Effector CD8-positive, alpha-beta T cell (primary cell): ENCODE results near the gene ST3GAL6.

Experiments used
- DNase-seq: peaks from one replicate; lab custom pipeline; 2025; lab: John Stamatoyannopoulos, UW

Gene ST3GAL6

DNA sequence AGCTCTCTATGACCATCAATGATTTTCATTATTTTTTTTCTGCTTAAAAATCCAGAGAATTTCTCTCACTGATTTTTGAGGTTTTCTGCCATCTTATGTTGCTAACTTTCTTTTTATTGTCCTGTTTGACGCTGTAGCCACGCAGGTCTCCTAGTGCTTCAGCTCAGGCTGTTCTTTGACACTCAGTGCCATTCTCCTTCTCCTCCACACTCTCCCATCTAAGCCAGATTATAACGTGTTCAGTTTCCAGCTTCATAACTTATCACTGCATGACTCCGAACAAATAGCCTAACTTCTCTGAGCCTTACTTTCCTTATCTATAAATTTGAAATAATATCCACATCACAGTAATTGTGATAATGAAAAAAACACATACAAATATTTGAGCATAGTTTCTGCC lies 22.8 kb upstream of the ST3GAL6 start:
- DNase-seq: no peak

DNA sequence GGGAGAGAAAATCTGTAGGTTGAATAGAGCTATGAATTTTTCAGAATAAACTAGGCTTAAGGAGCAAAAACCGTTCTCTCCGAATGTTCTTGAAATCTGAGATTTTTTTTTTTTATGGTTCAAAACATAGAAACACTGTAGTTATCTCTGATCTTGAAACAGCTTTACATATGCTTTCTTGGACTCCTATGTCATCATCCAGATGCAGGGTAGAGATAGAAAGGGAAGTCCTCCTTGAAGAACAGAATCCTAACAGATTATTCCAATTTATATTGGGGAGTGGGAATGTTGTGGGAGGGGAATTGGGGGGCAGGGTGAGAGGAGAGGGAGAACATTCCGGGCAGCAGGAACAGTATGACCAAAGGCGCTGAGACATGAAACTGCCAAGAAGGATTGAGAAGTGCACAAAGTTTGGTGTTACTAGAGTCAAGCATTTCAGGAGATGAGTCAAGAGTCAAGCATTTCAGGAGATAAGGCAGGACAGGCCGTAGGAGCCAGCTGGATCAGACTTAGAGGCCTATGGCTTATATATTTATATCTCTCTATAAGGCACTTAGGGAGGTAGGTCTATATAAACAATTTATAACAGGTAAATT lies 21.9 kb upstream of the ST3GAL6 start:
- DNase-seq: no peak

DNA sequence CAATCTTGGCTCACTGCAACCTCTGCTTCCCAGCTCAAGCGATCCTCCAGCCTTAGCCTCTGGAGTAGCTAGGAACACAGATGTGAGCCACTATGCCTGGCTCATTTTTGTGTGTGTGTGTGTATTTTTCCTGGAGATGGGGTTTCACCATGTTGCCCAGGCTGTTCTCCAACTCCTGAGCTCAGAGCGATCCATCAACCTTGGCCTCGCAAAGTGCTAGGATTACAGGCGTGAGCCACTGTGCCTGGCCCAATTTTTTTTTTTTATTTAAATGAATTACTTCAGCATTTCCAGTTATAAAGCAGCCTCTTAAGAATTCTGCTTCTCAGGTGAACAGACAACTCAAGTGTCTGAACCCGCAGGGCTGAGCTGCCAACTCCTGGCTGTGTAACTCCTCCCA lies 20.1 kb upstream of the ST3GAL6 start:
- no peak for DNase-seq

DNA sequence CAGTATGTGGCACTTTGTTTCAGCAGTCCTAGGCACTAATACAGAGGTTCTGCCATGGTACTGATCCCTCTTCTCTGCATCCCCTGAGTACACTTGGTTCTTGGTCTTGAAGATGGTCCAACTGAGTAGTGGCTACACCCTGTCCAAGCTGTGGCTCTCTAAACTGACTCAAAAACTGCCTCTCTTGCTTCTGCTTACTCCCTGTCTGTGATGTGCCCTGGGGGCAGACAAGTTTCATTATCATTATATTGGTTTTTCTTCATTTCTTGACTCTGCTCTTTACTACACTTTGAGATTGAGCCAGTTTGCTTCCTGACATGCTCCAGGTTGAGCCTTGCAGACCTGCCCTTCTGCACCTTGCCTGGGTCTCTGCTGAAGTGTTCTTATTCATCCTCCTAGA lies 18.9 kb upstream of the ST3GAL6 start:
- DNase-seq: no peak

DNA sequence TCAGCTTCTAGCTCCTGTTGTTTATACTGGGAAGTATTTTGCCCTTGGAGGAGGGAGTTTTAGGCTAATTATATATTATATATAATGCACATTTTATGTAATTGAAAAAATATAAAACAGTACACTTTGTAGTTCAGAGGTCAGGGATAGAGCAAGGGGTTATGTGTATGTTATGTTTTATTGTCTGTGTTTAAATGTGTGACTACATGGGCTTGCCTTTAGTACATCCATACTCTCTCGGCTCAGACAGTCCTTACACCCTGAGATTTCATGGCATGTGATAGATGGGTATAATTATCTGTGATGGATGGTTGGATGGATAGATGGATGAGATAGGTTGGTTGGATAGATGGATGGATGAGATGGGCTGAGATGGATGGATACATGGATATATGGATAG lies 17.4 kb upstream of the ST3GAL6 start:
- DNase-seq: no peak

DNA sequence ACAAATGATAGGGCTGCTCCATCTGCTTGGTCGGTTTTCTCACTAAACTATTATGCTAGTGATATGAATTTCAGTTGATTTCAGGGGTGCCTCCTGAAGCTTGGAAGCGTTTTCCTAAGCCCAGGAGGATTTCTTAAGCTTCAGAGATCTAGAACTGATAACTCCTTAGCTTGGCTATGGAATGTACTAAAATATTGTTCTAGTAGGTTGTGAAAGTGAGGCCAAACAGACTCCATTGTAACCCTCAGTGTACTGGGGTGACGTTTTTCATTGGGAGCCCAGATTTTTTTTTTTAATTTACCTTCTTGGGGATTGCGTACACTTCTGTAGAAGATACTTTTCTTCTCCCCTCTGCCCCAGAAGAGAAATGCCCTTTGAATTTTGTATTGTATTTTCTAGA lies 17.0 kb upstream of the ST3GAL6 start:
- DNase-seq: no peak

DNA sequence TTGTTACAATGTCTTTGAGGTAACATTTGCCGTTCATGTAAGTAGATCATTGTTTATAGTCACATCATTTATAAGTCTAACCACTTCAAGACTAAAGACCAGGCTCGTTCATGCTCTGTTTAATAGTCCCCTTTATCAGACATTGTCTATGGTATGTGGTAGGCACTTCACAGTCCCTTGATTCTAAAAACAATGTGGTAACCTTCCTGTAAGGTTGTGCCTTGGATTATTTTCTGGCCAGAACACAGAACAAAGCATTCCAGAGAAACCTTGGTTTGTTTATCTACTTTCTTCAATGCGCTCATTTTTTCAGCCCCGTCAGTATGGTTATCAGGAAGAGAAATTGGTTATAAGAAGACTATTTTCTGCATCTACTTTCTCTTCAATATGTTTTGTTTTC lies 16.3 kb upstream of the ST3GAL6 start:
- no peak for DNase-seq

DNA sequence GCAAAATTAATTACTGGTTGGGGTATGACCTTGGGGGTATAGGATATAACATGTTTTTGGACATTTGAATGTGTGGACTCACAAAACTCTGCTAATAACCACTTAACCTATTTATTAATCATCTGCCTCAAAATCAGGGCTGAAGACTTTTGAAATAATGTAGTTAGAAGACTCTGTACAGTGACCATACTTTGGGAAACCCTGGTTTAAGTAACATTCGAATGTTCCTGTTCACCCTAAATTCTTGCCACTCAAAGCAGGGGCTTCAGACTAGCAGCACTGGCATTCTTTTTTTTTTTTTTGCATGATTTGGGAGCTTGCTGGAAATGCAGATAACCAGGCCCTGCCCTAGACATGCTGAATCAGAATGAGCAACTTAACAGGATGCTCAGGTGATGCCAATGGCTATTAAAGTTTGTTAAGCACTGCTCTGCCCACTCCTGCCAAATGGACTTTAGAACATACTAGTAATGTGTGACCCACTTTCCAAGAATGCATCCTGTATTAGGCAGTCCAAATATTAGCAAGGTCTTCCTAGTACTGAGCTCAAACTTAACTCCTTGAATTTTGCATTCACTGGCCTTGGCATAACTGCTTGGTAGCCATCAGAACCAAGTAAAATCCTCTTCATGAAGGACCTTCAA lies 12.7 kb upstream of the ST3GAL6 start:
- DNase-seq: no peak

DNA sequence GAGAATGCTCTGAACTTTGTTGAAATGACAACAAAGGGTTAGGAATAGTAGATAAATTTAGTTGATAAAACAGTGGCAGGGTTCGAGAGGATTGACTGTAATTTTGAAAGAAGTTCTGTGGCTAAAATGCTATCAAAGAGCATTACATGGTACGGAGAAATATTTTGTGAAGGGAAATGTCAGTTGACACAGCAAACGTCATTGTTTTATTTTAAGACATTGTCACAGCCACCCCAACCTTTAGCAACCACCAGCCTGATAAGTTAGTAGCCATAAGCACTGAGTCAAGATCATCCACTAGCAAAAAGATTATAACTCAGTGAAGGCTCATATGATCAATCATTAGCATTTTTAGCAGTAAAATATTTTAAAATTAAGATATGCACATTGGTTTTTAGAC lies 8.7 kb upstream of the ST3GAL6 start:
- no peak for DNase-seq

DNA sequence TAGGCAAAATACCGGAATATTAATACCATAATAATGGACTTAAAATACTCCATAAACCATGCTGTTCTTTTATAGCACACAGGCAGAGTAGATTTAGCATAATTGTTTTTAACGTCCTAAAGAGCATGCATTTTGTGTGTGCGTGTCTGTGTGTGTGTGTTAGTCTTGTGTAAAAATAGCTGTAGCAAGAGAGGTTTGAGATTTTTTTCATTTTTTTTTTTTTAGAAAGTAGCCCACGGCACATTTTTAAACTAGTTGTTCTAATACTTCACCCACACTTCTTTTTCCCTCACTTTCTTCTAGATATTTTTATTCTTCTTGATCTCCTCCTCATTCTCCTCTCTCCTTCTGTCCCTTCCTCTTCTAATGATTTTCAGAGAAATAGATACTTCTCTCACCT lies 7.5 kb upstream of the ST3GAL6 start:
- DNase-seq: no peak

DNA sequence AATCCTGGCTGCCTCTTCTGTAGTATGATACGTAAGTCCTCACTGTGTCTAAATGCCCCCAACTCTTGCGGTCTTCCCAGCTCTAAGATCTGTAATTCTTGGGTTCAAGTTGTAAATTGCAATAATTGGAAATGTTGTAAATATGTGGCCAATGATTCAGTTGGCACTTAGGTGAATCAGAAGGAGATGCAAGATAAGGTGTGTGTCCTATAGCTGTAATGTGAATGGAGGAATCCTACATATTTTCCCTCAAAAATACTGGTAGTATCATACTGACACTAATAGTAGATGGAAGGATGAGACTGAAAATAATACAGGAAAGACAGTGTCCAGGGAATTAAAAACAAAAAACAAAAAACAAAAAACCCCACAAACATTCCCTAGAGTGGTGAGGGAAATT lies 3.5 kb upstream of the ST3GAL6 start:
- DNase-seq: no peak

DNA sequence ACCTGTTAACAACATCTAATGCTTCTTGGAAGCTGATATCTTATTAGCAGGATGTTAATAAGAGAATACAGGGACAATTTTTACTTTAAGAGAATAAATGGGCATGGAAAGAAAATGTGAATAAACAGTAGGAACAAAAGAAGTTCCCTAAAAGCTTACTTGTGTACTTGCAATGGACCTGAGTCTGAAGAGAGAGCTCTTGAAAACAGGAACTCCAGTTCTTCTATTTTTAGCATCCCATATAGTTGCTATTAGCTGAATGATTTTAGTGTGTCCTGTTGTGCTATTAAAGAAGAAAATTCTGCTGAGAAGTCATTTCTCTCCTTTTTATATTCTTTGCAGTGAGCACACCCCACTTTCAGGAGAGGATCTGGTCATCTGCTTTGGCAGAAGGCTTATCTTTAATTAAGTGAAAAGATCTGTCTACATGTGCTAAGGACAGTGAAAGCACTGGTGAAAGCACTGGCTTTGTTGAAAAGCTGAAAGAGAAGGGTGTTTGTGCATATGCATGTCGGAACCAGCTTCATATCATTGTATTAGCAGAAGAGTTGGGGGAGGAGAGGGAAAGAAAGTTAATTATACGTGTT lies 1.4 kb upstream of the ST3GAL6 start:
- no peak for DNase-seq

DNA sequence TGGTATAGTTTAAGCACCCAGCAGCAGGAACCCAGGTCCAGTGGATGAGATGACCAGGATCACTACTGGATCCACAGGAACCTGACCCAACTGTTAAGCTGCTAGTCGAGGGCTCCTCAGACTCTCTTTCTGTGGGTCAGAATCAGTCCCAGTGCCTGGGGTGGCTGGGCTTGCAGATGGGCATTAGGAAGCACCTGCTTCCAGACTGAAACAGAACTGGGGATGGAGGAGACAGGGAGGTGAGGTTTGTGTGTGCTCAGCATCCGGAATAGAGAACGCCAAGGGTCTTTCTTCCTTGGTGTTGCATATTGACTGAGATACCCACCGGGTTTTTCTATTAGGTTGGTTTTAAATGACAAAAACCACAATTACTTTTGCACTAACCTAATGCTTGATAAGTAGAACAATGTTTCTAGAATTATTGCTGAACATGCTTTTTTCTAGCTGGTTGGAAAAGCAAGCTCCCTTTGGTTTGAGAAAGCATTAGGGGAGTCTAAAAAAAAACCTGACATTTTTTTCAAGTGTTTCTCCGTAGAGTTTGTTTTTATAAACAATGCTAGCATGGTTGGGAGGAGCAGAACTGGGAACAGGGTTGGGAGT lies 779 bp downstream of the ST3GAL6 start:
- DNase-seq: no peak

DNA sequence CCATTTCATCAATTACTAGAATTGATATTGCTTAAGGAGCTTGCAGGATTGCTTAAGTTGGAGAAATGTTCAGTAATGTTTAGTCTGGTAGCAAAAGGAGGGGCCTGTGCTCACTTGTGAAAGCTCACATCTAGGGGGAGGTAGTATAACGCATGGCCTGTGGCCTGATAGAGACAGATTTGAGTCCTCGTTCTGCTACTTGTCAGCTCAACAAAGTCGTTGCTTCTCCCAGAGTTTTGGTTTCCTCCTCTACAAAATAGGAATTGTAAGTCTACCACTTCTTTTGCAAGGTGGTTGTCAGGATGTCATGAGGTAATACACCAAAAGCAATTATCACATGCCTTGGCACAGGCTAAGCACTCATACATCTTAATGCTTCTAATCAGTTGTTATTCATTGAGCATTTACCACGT lies 1.3 kb downstream of the ST3GAL6 start:
- DNase-seq: no peak

DNA sequence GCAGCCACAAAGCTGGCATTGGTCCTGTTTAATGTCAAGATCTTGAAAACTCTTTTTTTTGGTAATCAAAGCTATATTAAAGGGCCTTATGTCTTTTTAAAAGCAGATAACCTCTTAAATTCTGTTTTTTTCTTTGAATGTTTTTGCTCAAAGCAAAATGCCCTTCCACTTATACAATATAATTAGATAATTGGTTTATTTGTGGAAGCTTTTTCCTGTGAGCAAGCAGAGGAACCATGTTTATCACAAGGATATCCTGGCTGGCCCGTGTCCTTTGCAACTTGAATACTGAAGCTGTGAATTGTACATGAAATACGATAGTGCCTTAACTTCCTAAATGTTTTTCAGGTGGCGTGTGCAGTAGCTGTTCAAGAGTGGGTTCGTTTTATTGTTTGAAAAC lies 2.6 kb downstream of the ST3GAL6 start:
- DNase-seq: no peak

DNA sequence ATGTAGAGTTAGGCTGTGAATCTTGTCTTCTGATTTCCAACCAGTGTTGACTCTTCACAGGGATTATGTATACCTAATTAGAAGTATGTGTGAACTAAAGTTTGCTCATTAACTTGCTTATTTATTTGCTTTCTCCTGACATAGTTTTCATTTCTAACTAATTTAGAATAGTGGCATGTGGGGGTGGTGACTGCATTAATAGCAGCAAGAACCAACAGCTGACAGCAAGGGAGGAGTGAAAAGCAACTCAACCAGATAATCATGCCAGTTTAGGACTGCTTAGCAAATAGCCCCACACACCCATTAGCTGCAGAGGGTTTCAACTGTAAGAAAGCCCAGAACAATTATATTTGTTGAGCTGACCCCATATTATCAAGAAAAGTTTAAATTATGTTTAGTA lies 3.8 kb downstream of the ST3GAL6 start:
- DNase-seq: no peak

DNA sequence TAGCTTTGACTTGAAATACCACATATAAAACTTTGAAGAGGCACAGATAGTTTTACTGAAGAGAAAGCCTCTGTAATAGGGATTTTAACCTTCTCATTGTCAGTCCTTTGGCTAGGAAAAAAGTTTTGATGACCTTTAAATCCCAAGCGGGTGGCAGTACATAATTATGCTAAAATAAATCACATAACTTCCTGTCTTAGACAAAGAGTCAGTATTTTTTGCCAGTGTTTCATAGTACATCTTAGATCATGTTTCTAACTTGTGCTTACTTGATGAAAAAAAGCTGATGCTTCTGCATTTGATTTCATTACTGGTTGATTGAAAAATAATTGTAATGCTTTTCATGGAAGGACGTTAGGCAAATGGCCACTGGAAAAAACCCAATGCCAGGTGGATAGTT lies 5.8 kb downstream of the ST3GAL6 start:
- no peak for DNase-seq

DNA sequence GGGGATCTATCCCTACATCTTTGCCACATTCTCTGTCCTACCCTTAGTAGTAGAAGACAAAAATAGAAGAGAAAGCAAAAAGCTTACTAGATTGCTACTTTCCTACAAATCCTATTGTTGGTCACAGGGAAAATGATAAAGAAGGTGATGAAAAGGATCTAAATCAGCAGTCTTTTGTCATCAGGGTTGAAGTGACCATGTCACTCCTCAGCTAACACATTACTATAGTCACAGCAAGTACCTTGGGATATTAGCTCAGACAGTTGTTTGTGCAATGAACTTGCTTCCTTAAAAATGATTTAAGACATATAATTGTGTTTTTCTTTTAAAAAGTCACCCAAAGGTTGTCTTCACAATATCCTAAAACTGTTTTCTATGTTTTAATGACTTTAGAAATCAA lies 6.3 kb downstream of the ST3GAL6 start:
- DNase-seq: no peak

DNA sequence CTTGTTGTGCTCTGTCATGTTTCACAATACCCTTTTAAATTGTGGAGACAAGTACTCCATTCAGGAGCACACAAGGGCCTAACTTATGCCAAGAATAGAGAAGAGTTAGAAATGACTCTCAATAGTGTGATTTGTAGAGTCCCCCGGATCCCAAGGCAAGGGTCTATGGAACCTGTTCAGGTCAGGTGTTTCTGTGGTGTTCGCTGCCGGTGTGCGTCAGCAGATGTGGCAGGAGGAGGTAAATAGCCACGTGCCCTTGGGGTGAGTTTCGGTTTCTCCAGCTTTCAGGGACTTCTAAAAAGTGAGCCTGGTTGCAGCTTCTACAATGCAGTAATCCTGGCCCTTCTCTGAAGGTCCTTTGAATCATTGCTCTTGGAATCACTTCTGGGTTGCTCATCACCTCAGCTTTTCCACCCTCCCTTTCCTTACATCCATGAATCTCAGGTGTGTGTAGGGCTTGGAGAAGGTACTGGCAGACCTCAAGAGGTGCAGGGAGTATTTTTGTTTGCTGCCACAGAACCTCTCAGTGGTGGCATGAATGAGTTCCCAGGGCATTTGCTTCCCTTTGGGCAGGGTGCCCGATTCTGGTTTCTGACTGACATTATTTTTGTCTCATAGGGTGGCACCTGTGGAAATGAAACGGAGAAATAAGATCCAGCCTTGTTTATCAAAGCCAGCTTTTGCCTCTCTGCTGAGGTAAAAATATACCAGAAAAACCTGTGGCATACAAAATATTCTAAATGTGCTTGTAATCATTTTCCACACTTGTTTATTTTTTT lies 7.3 kb downstream of the ST3GAL6 start:
- no peak for DNase-seq

DNA sequence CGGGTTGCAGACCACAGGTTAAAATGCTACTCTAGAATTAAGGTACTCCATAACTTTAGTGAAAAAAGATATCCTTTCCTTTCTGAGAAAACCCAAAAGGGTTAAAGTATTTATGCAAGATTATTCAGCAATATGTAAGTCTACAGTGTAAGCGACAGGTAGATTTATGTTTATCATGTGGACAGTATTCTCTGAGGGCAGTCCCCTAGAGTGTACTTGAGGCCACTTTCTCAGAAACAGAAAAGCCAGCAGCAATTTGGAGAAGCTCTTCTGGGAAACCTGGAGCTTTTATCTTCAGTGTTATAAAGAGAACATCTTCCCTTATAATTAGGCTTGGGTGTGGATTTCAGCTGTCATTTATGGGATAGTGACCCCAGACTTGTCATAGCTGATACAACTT lies 8.9 kb downstream of the ST3GAL6 start:
- DNase-seq: no peak

DNA sequence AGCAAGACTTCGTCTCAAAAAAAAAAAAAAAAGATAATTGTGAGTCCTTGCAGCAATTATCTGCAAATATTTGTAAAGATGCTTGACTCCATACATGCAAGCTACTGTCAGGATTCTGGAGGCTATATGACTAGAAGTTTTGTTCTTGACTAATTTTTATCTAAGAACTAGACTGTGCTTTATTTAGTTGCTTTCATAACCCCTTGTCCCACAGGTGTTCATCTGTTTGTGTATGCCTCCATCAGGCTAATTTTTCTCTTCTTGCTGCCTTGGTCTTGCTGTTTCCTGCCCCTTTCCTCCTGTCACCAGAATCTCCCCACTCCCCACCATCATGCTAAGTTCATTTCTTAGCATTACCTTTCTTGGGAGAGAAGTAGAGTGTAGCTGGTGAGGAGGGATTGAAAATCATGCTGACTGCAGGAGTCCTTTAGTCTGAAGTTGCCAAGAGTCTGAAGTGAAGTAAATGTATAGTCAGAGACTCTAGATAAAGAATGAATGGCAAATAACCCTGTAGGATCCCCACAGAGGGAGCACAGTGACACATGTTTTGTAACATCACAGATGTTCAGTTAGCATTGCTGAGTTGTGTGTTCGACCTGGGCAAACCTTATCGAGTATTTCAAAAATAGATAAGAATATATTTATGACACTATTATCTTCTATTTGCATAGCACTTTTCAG lies 12.5 kb downstream of the ST3GAL6 start:
- no peak for DNase-seq

DNA sequence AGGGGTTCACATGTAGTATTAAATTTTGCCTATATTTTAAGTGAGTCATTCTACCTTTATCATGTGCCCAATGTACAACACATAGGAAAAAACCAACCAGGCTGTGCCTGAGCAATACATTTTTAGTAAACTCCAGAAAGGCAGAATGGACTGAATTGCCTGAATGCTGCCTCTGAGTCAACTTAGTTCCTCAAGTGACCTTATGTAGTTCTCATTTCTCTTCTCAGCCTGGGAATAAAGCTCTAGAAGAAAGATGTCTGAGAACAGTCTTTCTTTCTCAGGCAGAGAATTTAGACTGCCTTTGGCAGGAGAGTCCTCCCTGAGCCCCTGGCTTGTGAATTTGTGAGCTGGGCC lies 13.0 kb downstream of the ST3GAL6 start:
- DNase-seq: no peak
